HG03432 (cell line): ENCODE data around the gene RETSAT.
"Not testable (repeated sequence)": the region's sequence is repeated elsewhere in the genome, so short reads cannot be mapped to it uniquely, and the experiment has no call there.

Experiments
- ATAC-seq: cut with Tn5 transposase; IDR thresholded peaks from one replicate; pipeline ENCODE4 v1.9.1; 2021; ENCODE audit warnings: mild to moderate bottlenecking, moderate library complexity; ENCODE audit not compliant: unreplicated experiment

RETSAT gene

GRCh38 chr2:85334928-85335327, 19.4 kb downstream of the RETSAT start:
- no peak for ATAC-seq

- ATAC-seq, result not testable (repeated sequence)
Measured at GRCh38 chr2:85333877-85334276, 20.5 kb downstream of the RETSAT start.

- ATAC-seq, result no peak
Measured at GRCh38 chr2:85330839-85331636, 23.3 kb downstream of the RETSAT start.

GRCh38 chr2:85329701-85330100, 24.6 kb downstream of the RETSAT start:
- ATAC-seq, result not testable (repeated sequence)

- no peak for ATAC-seq
Measured at GRCh38 chr2:85329181-85329651, 25.1 kb downstream of the RETSAT start.

- peak; percentile 91 for ATAC-seq
Measured at GRCh38 chr2:85327822-85328617, 26.3 kb downstream of the RETSAT start, which contains the start of gene TGOLN2. Gene TGOLN2, minus strand, starts transcription at chr2:85327989. Its CDS starts 27 bp downstream, at chr2:85327962.

- peak; percentile 36 for ATAC-seq
Measured at GRCh38 chr2:85327160-85327821, 27.0 kb downstream of the RETSAT start.

GRCh38 chr2:85326406-85327159, 27.7 kb downstream of the RETSAT start:
- peak; percentile 32 for ATAC-seq

- ATAC-seq, result no peak
Measured at GRCh38 chr2:85325466-85325811, 28.9 kb downstream of the RETSAT start.

GRCh38 chr2:85324639-85325465, 29.5 kb downstream of the RETSAT start:
- no peak for ATAC-seq

GRCh38 chr2:85323988-85324367, 30.4 kb downstream of the RETSAT start:
- ATAC-seq, result not testable (repeated sequence)

- ATAC-seq, result no peak
Measured at GRCh38 chr2:85323351-85323987, 30.9 kb downstream of the RETSAT start.

GRCh38 chr2:85319796-85320195, 34.5 kb downstream of the RETSAT start:
- ATAC-seq, result no peak

- peak; percentile 58 for ATAC-seq
Measured at GRCh38 chr2:85318222-85319074, 35.9 kb downstream of the RETSAT start.

- ATAC-seq, result not testable (repeated sequence)
Measured at GRCh38 chr2:85315921-85316320, 38.4 kb downstream of the RETSAT start.

- ATAC-seq, result no peak
Measured at GRCh38 chr2:85314884-85315242, 39.5 kb downstream of the RETSAT start.

- ATAC-seq, result no peak
Measured at GRCh38 chr2:85312404-85312803, 41.9 kb downstream of the RETSAT start.

- peak; percentile 58 for ATAC-seq
Measured at GRCh38 chr2:85310330-85310729, 44.0 kb downstream of the RETSAT start.
